HCT116 (cell line): ENCODE results near the gene CNTN5. TPM values are rescaled to one million over a fixed set of nuclear protein-coding genes. Genes with fewer than 3 reads are reported as not detected.

Experiments used
- ATAC-seq: fragments of 200-7000 bp; cut with Tn5 transposase; 2 replicates; pipeline ENCODE4 v1.9.1; 2020; ENCODE audit warnings: mild to moderate bottlenecking, moderate library complexity
- BruUV-seq: library from RNA; stranded (reverse); fragments of 400-500 nt; replicated peaks from 2 replicates; lab custom pipeline; 2021; lab: Mats Ljungman, UMichigan
- CTCF ChIA-PET: fragments of 300-600 bp; sonication (Branson Sonifier 250); formaldehyde crosslinking; loops from one replicate; lab custom pipeline; 2021; ENCODE audit warnings: antibody characterized with exemption; lab: Charles Lee
- POLR2A ChIA-PET: fragments of 300-600, 350-600 bp; sonication (Branson Sonifier 250); formaldehyde crosslinking; loops from one replicate; lab custom pipeline; 2021; ENCODE audit warnings: antibody characterized with exemption; lab: Charles Lee
- RAD21 ChIA-PET, 2 experiments: fragments of 300-600 bp; sonication (Branson Sonifier 250); formaldehyde crosslinking; loops; one replicate each; lab custom pipeline; 2023; ENCODE audit warnings: low total read pairs in 2 of 2; ENCODE audit not compliant: uncharacterized antibody in 2 of 2, unreplicated experiment in 2 of 2, low non-redundant PET in 1 of 2; lab: Charles Lee
- DNase-seq: peaks from one replicate; pipeline ENCODE4 v3.0.0-alpha.2; 2010; ENCODE audit warnings: low read depth, low spot score
- H2AFZ ChIP-seq: fragments of 200-600 bp; shearing (Covaris generic), sonication (generic); 2 replicates; pipeline ENCODE4 v1.6.1; 2017; ENCODE audit warnings: low read depth, mixed run types, mixed read lengths, antibody characterized with exemption, low read length; ENCODE audit not compliant: poor library complexity, severe bottlenecking
- H3K27ac ChIP-seq: 2 replicates; pipeline ENCODE4 v1.5.1; 2012; ENCODE audit warnings: low read depth, low read length
- H3K27me3 ChIP-seq: fragments of 200-600 bp; sonication (generic); 2 replicates; pipeline ENCODE4 v1.6.1; 2016; ENCODE audit warnings: mixed run types, low read length, mixed read lengths; ENCODE audit not compliant: insufficient read depth
- H3K36me3 ChIP-seq, 2 experiments: fragments of 200-500 bp in 1 of 2; fragments of 200-600 bp in 1 of 2; sonication (Bioruptor generic) in 1 of 2; sonication (generic) in 1 of 2; 2 replicates each; pipeline versions ENCODE4 v1.5.1 to v1.6.1; 2014 to 2016; ENCODE audit warnings: low read length in 2 of 2, inconsistent platforms in 1 of 2, mixed read lengths in 1 of 2, mixed run types in 1 of 2; ENCODE audit not compliant: insufficient read depth in 2 of 2, control insufficient read depth in 1 of 2
- H3K4me1 ChIP-seq, 2 experiments: fragments of 200-600 bp in 1 of 2; sonication (generic) in 1 of 2; 2 replicates each; pipeline versions ENCODE4 v1.5.1 to v1.6.1; 2012 to 2017; ENCODE audit warnings: low read length in 2 of 2, inconsistent platforms in 1 of 2, mild to moderate bottlenecking in 1 of 2, mixed read lengths in 1 of 2, mixed run types in 1 of 2, moderate library complexity in 1 of 2; ENCODE audit not compliant: insufficient read depth in 2 of 2, control insufficient read depth in 1 of 2
- H3K4me2 ChIP-seq: fragments of 200-600 bp; sonication (generic); 2 replicates; pipeline ENCODE4 v1.6.1; 2017; ENCODE audit warnings: mixed run types, low read length, mixed read lengths
- H3K4me3 ChIP-seq, 2 experiments: fragments of 200-600 bp in 1 of 2; sonication (generic) in 1 of 2; replicated peaks in 1 of 2; 2 replicates each; pipeline ENCODE4 v1.5.1; 2011 to 2016; ENCODE audit warnings: low read length in 2 of 2, control low read depth in 1 of 2, low read depth in 1 of 2, mild to moderate bottlenecking in 1 of 2, mixed read lengths in 1 of 2, mixed run types in 1 of 2
- H3K79me2 ChIP-seq: fragments of 200-600 bp; sonication (generic); 2 replicates; pipeline ENCODE4 v1.6.1; 2017; ENCODE audit warnings: mild to moderate bottlenecking, mixed run types, low read length, moderate library complexity, mixed read lengths; ENCODE audit not compliant: insufficient read depth
- H3K9ac ChIP-seq: fragments of 200-600 bp; sonication (generic); 2 replicates; pipeline ENCODE4 v1.6.1; 2016; ENCODE audit warnings: low read length, mixed read lengths
- H3K9me2 ChIP-seq: fragments of 200-600 bp; sonication (generic), shearing (Covaris generic); 2 replicates; pipeline ENCODE4 v1.6.1; 2017; ENCODE audit warnings: mixed run types, mild to moderate bottlenecking, moderate library complexity; ENCODE audit not compliant: insufficient read depth
- H3K9me3 ChIP-seq, 2 experiments: fragments of 200-500 bp in 1 of 2; fragments of 200-600 bp in 1 of 2; sonication (Bioruptor generic) in 1 of 2; sonication (generic) in 1 of 2; 2 replicates each; pipeline ENCODE4 v1.6.1; 2014 to 2017; ENCODE audit warnings: low read length in 2 of 2, mixed read lengths in 2 of 2, inconsistent platforms in 1 of 2, low read depth in 1 of 2, mild to moderate bottlenecking in 1 of 2, mixed run types in 1 of 2, moderate library complexity in 1 of 2; ENCODE audit not compliant: control insufficient read depth in 1 of 2, insufficient read depth in 1 of 2
- H4K20me1 ChIP-seq: fragments of 200-600 bp; sonication (generic), shearing (Covaris generic); 2 replicates; pipeline ENCODE4 v1.6.1; 2017; ENCODE audit warnings: mixed run types, mild to moderate bottlenecking, moderate library complexity; ENCODE audit not compliant: insufficient read depth
- CBX3 ChIP-seq: IDR thresholded peaks from 2 replicates; pipeline ENCODE4 v1.6.1; 2012; ENCODE audit warnings: low read depth
- CEBPB ChIP-seq: IDR thresholded peaks from 2 replicates; pipeline ENCODE4 v1.6.1; 2012; ENCODE audit warnings: low read depth
- EGR1 ChIP-seq: IDR thresholded peaks from 2 replicates; pipeline ENCODE4 v1.6.1; 2012; ENCODE audit warnings: low read depth
- ELF1 ChIP-seq: IDR thresholded peaks from 2 replicates; pipeline ENCODE4 v1.6.1; 2012; ENCODE audit warnings: low read depth, borderline replicate concordance
- EZH2 ChIP-seq: fragments of 200-600 bp; sonication (generic); IDR thresholded peaks from 2 replicates; pipeline ENCODE4 v1.6.1; 2017; ENCODE audit warnings: antibody characterized with exemption, mixed run types
- EZH2phosphoT487 ChIP-seq: fragments of 200-600 bp; IDR thresholded peaks from 2 replicates; pipeline ENCODE4 v1.6.1; 2018; ENCODE audit warnings: antibody characterized with exemption, borderline replicate concordance
- FOSL1 ChIP-seq: IDR thresholded peaks from 2 replicates; pipeline ENCODE4 v1.6.1; 2012; ENCODE audit warnings: low read depth
- POLR2A ChIP-seq: IDR thresholded peaks from 2 replicates; pipeline ENCODE4 v1.7.0; 2011; ENCODE audit warnings: borderline replicate concordance; ENCODE audit not compliant: insufficient read depth, insufficient read length; ENCODE audit errors: extremely low read depth
- POLR2AphosphoS5 ChIP-seq: IDR thresholded peaks from 2 replicates; pipeline ENCODE4 v1.6.1; 2011; ENCODE audit warnings: mild to moderate bottlenecking, low read depth, low read length, moderate library complexity
- SP1 ChIP-seq: IDR thresholded peaks from 2 replicates; pipeline ENCODE4 v1.6.1; 2012; ENCODE audit warnings: low read depth
- SRF ChIP-seq: IDR thresholded peaks from 2 replicates; pipeline ENCODE4 v1.6.1; 2012; ENCODE audit warnings: low read depth
- YY1 ChIP-seq: IDR thresholded peaks from 2 replicates; pipeline ENCODE4 v1.6.1; 2011; ENCODE audit warnings: low read length, low read depth, moderate library complexity, mild to moderate bottlenecking; ENCODE audit not compliant: insufficient replicate concordance; ENCODE audit errors: extremely low read depth
- intact Hi-C: fragments of 100-400 bp; cut with micrococcal nuclease; formaldehyde crosslinking; loops from 2 replicates; pipeline ENCODE4 v1.10.0; 2022
- total RNA-seq: library from RNA; stranded (reverse); gene quantifications from one replicate; pipeline ENCODE4 v1.2.1, GENCODE V29; 2021; ENCODE audit not compliant: unreplicated experiment
- TF ChIP-seq, protein P1 (sequence below): IDR thresholded peaks from 2 replicates; pipeline ENCODE4 v1.6.1; 2011; ENCODE audit warnings: mild to moderate bottlenecking, low read length, moderate library complexity; ENCODE audit not compliant: insufficient replicate concordance; ENCODE audit errors: extremely low read depth
- TF ChIP-seq, protein P2 (sequence below): IDR thresholded peaks from 2 replicates; pipeline ENCODE4 v1.6.1; 2012
- TF ChIP-seq, protein P3 (sequence below): IDR thresholded peaks from 2 replicates; pipeline ENCODE4 v1.6.1; 2012

CNTN5 gene
- total RNA-seq, 1 experiment from 2014 or later, result not detected

DNA sequence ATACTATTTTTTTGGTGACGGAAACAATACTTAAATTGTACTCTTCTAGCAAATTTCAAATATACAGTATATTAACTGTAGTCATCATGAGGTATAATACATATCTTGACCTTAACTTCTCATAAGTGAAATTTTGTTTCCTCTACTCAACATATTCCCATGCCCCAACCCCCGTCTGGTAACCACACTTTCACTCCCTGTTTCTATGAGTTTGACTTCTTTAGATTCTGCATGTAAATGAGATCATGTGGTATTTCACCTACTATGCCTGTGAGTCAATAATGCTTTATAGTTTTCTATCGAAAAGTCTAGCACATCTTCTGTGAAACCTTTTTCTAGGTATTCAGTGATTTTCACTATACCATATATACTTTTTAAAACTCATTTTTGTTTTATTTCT lies 663.2 kb downstream of the CNTN5 start:
- CTCF ChIA-PET, result no interaction called here
- no TSS peak for BruUV-seq
- H3K27me3 ChIP-seq, result no peaks in the 10 kb centered on the region

DNA sequence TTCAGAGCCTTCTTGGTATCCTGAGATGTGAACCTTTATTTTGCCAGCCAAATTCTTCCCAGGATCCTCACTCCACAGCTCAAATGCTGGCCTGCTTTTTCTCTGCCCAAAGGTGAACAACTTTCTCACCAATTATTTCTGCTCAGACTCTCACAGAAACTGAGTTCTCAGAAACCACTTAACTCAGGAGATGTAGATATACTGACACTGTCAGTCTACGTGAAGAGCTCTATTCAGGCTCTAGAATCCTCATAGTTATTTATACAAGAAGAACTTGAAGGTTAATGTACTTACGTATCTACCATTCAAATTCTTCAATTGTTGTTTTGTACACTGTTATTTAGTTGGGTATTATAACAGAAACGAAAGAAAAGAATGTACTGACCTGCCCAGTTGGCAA lies 666.1 kb downstream of the CNTN5 start:
- BruUV-seq, result no TSS peak
- RAD21 ChIA-PET, result no interaction called here
- TF ChIP-seq ELF1 (no peak), YY1 (no peak), POLR2AphosphoS5 (no peak), POLR2A (no peak), EZH2phosphoT487 (no peak), EZH2 (no peak), FOSL1 (no peak), EGR1 (no peak), CEBPB (no peak), SRF (no peak), CBX3 (no peak)
- TF ChIP-seq, protein P1, sequence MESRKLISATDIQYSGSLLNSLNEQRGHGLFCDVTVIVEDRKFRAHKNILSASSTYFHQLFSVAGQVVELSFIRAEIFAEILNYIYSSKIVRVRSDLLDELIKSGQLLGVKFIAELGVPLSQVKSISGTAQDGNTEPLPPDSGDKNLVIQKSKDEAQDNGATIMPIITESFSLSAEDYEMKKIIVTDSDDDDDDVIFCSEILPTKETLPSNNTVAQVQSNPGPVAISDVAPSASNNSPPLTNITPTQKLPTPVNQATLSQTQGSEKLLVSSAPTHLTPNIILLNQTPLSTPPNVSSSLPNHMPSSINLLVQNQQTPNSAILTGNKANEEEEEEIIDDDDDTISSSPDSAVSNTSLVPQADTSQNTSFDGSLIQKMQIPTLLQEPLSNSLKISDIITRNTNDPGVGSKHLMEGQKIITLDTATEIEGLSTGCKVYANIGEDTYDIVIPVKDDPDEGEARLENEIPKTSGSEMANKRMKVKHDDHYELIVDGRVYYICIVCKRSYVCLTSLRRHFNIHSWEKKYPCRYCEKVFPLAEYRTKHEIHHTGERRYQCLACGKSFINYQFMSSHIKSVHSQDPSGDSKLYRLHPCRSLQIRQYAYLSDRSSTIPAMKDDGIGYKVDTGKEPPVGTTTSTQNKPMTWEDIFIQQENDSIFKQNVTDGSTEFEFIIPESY, result no peak
- TF ChIP-seq, protein P2, sequence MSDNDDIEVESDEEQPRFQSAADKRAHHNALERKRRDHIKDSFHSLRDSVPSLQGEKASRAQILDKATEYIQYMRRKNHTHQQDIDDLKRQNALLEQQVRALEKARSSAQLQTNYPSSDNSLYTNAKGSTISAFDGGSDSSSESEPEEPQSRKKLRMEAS, result no peak
- TF ChIP-seq, protein P3, sequence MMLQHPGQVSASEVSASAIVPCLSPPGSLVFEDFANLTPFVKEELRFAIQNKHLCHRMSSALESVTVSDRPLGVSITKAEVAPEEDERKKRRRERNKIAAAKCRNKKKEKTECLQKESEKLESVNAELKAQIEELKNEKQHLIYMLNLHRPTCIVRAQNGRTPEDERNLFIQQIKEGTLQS, result no peak

More for the DNA sequence above, 663.2 kb downstream of the CNTN5 start:
- no peak for ATAC-seq
- no peak overlapping the region for H3K27ac ChIP-seq
- H3K36me3 ChIP-seq, result no peaks in the 10 kb centered on the region; a peak in 1 of 4 replicates
- H3K9me3 ChIP-seq, result peaks cover 0 to 13% of the 10 kb centered on the region in 2 experiments; a peak in 2 of 4 replicates
- DNase-seq, result no peak
- intact Hi-C loops, result no loop called here
- no peaks in the 10 kb centered on the region for H4K20me1 ChIP-seq
- RAD21 ChIA-PET, result no interaction called here
- H3K79me2 ChIP-seq, result no peaks in the 10 kb centered on the region
- TF ChIP-seq POLR2AphosphoS5 (no peak), EZH2 (no peak), YY1 (no peak), SP1 (no peak)
- TF ChIP-seq, protein P2, result no peak
- H3K4me3 ChIP-seq, result no peak overlapping the region
- no peak overlapping the region for H3K4me2 ChIP-seq
- no peak overlapping the region for H2AFZ ChIP-seq
- H3K9ac ChIP-seq, result no peak overlapping the region
- no peaks in the 10 kb centered on the region for H3K4me1 ChIP-seq
- POLR2A ChIA-PET, result no interaction called here
- H3K9me2 ChIP-seq, result no peaks in the 10 kb centered on the region

More for the DNA sequence above, 666.1 kb downstream of the CNTN5 start:
- H3K79me2 ChIP-seq, result no peaks in the 10 kb centered on the region
- H3K27me3 ChIP-seq, result no peaks in the 10 kb centered on the region
- H3K4me3 ChIP-seq, result no peak overlapping the region
- H3K9me2 ChIP-seq, result no peaks in the 10 kb centered on the region
- intact Hi-C loops, result no loop called here
- H2AFZ ChIP-seq, result no peak overlapping the region
- no peak overlapping the region for H3K4me2 ChIP-seq
- no peaks in the 10 kb centered on the region for H4K20me1 ChIP-seq
- no peak for DNase-seq
- H3K4me1 ChIP-seq, result no peaks in the 10 kb centered on the region
- H3K9ac ChIP-seq, result no peak overlapping the region
- H3K27ac ChIP-seq, result no peak overlapping the region
- ChIA-PET CTCF (no interaction called here), POLR2A (no interaction called here)
- ATAC-seq, result no peak
- H3K9me3 ChIP-seq, result peaks cover 0 to 10% of the 10 kb centered on the region in 2 experiments; a peak in 2 of 4 replicates
- H3K36me3 ChIP-seq, result no peaks in the 10 kb centered on the region; a peak in 1 of 4 replicates
